ENCODE results near the gene TMEM86A.

The TMEM86A gene

GRCh38 chr11:18701614-18702216, 3.1 kb downstream of the TMEM86A start:
- no peak for DNase-seq (ENCODE audit: extremely low read depth, low read depth)
- no peak for TF ChIP-seq CTCF (IDR thresholded peaks at IDR 0.05; ENCODE audit: low read depth, low read length)

- no peak for DNase-seq (ENCODE audit: extremely low read depth, low read depth)
- no peak for TF ChIP-seq CTCF (IDR thresholded peaks at IDR 0.05; ENCODE audit: low read depth, low read length)
Measured at GRCh38 chr11:18703001-18703763, 4.6 kb downstream of the TMEM86A start.

GRCh38 chr11:18704045-18704645, 5.6 kb downstream of the TMEM86A start:
- DNase-seq (ENCODE audit: extremely low read depth, low read depth) = no peak
- TF ChIP-seq CTCF (IDR thresholded peaks at IDR 0.05; ENCODE audit: low read depth, low read length) = no peak

GRCh38 chr11:18704698-18705097, 6.1 kb downstream of the TMEM86A start:
- DNase-seq (ENCODE audit: extremely low read depth, low read depth) = no peak
- TF ChIP-seq CTCF (IDR thresholded peaks at IDR 0.05; ENCODE audit: low read depth, low read length) = no peak

- no peak for DNase-seq (ENCODE audit: extremely low read depth, low read depth)
- TF ChIP-seq CTCF (IDR thresholded peaks at IDR 0.05; ENCODE audit: low read depth, low read length) = no peak
Measured at GRCh38 chr11:18705651-18706281, 7.2 kb downstream of the TMEM86A start.

- no peak for TF ChIP-seq CTCF (IDR thresholded peaks at IDR 0.05; ENCODE audit: low read depth, low read length)
Measured at GRCh38 chr11:18706330-18707243, 8.0 kb downstream of the TMEM86A start.

More at GRCh38 chr11:18706330-18707243, 8.0 kb downstream of the TMEM86A start:
- no peak for DNase-seq (ENCODE audit: extremely low read depth, low read depth)
